Loucy (cell line): ENCODE data around the gene ATG7.

ENCODE experiments used
- CTCF ChIP-seq: fragments of 200-600 bp; sonication (generic); conservative IDR thresholded peaks from 2 replicates; pipeline ENCODE4 v1.5.1; 2014; ENCODE audit warnings: mild to moderate bottlenecking, antibody characterized with exemption, low read length
- EZH2phosphoT487 ChIP-seq: fragments of 200-600 bp; IDR thresholded peaks from 2 replicates; pipeline ENCODE4 v1.6.1; 2018; ENCODE audit warnings: antibody characterized with exemption, mild to moderate bottlenecking, moderate library complexity, borderline replicate concordance

- no peak for TF ChIP-seq CTCF
- no peak for TF ChIP-seq EZH2phosphoT487
Observed at GRCh38 chr3:11230832-11231231, 41.4 kb upstream of the ATG7 start.
